Measurements from ENCODE around the gene EFS. TPM values are rescaled to one million over a fixed set of nuclear protein-coding genes. Genes with fewer than 3 reads are reported as not detected.

The EFS gene
- total and polyA plus RNA-seq, 2 experiments from 2014 or later: 16.7 to 36.6 TPM

- Histone ChIP-seq H3K4me3 (peak overlapping the region; percentile 50), H3K36me3 (peaks cover 7% of the 10 kb centered on the region), H3K9me3 (ENCODE audit: low read depth) (no peaks in the 10 kb centered on the region), H3K4me1 (ENCODE audit: low read depth) (peaks cover 12% of the 10 kb centered on the region), H3K27ac (peak overlapping the region; percentile 88), H3K27me3 (no peaks in the 10 kb centered on the region)
- no peak for TF ChIP-seq CTCF (IDR thresholded peaks at IDR 0.05; ENCODE audit: low read depth, low read length)
- peak in 1 of 2 donors; percentile 21 for DNase-seq (ENCODE audit: low read depth in 1 of 2, low spot score in 1 of 2)
Observed at GRCh38 chr14:23307687-23308644, 57.0 kb downstream of the EFS start.

- no peak for TF ChIP-seq CTCF (IDR thresholded peaks at IDR 0.05; ENCODE audit: low read depth, low read length)
- DNase-seq (ENCODE audit: low read depth in 1 of 2, low spot score in 1 of 2): no peak
- peaks cover 7% of the 10 kb centered on the region for H3K36me3 ChIP-seq
- peak overlapping the region; percentile 88 for H3K27ac ChIP-seq
- peak overlapping the region; percentile 50 for H3K4me3 ChIP-seq
- peaks cover 12% of the 10 kb centered on the region for H3K4me1 ChIP-seq (ENCODE audit: low read depth)
- no peaks in the 10 kb centered on the region for H3K9me3 ChIP-seq (ENCODE audit: low read depth)
- no peaks in the 10 kb centered on the region for H3K27me3 ChIP-seq
Observed at GRCh38 chr14:23307146-23307530, 57.8 kb downstream of the EFS start.

GRCh38 chr14:23306412-23307145 lies 58.4 kb downstream of the EFS start, which contains the start of gene BCL2L2:
Gene BCL2L2, plus strand, starts transcription at chr14:23306833. Its CDS starts 935 bp downstream, at chr14:23307768.
- no peaks in the 10 kb centered on the region for H3K27me3 ChIP-seq
- peak within 1 kb of the TSS; percentile 88 for H3K27ac ChIP-seq

More at GRCh38 chr14:23306412-23307145, 58.4 kb downstream of the EFS start, which contains the start of gene BCL2L2:
- TF ChIP-seq CTCF (IDR thresholded peaks at IDR 0.05; ENCODE audit: low read depth, low read length): no peak
- Histone ChIP-seq H3K4me3 (peak within 1 kb of the TSS; percentile 50), H3K9me3 (ENCODE audit: low read depth) (no peaks in the 10 kb centered on the region), H3K4me1 (ENCODE audit: low read depth) (peaks cover 12% of the 10 kb centered on the region), H3K36me3 (peaks cover 5% of the 10 kb centered on the region)
- DNase-seq (ENCODE audit: low read depth in 1 of 2, low spot score in 1 of 2): peak; percentile 95 to 96

Other genes with a start within 250 kb of the EFS start
- not detected in 2 replicates for gene CEBPE, start 245.9 kb downstream of the EFS start, total RNA-seq
- gene CEBPE, start 245.9 kb downstream of the EFS start, polyA plus RNA-seq: not detected in 2 replicates
- gene SLC7A8, start 181.5 kb downstream of the EFS start, total RNA-seq: 9.2 and 14.1 TPM in 2 replicates
- 12.6 and 14.0 TPM in 2 replicates for gene SLC7A8, start 181.5 kb downstream of the EFS start, polyA plus RNA-seq
- gene RNF212B, start 127.2 kb downstream of the EFS start, total RNA-seq: not detected in 2 replicates
- 0.72 TPM in 1 of 2 replicates, not detected in the other for gene RNF212B, start 127.2 kb downstream of the EFS start, polyA plus RNA-seq
- 12.3 and 13.6 TPM in 2 replicates for gene HOMEZ, start 79.0 kb downstream of the EFS start, total RNA-seq
- gene HOMEZ, start 79.0 kb downstream of the EFS start, polyA plus RNA-seq: 20.8 and 26.5 TPM in 2 replicates
- gene PPP1R3E, start 62.3 kb downstream of the EFS start, total RNA-seq: 15.5 and 16.9 TPM in 2 replicates
- 14.2 and 17.9 TPM in 2 replicates for gene PPP1R3E, start 62.3 kb downstream of the EFS start, polyA plus RNA-seq
- gene BCL2L2, start 58.3 kb downstream of the EFS start, total RNA-seq: 28.6 and 40.7 TPM in 2 replicates
- 5.8 and 7.4 TPM in 2 replicates for gene BCL2L2, start 58.3 kb downstream of the EFS start, polyA plus RNA-seq
- gene PABPN1, start 43.7 kb downstream of the EFS start, total RNA-seq: 184 and 194 TPM in 2 replicates
- 502 and 534 TPM in 2 replicates for gene PABPN1, start 43.7 kb downstream of the EFS start, polyA plus RNA-seq
- gene SLC22A17, start 12.3 kb downstream of the EFS start, total RNA-seq: 66.6 and 74.0 TPM in 2 replicates
- 43.8 and 55.1 TPM in 2 replicates for gene SLC22A17, start 12.3 kb downstream of the EFS start, polyA plus RNA-seq
- not detected in 2 replicates for gene IL25, start 7.6 kb upstream of the EFS start, total RNA-seq
- 3.2 and 7.9 TPM in 2 replicates for gene IL25, start 7.6 kb upstream of the EFS start, polyA plus RNA-seq
- 0.21 and 0.49 TPM in 2 replicates for gene CMTM5, start 11.9 kb upstream of the EFS start, total RNA-seq
- 25.2 and 31.4 TPM in 2 replicates for gene CMTM5, start 11.9 kb upstream of the EFS start, polyA plus RNA-seq
- 4,520 and 8,484 TPM in 2 replicates for gene MYH6, start 43.1 kb upstream of the EFS start, total RNA-seq
- gene MYH6, start 43.1 kb upstream of the EFS start, polyA plus RNA-seq: 2,795 and 4,145 TPM in 2 replicates
- 82.8 and 134 TPM in 2 replicates for gene MYH7, start 70.5 kb upstream of the EFS start, total RNA-seq
- 66.2 and 117 TPM in 2 replicates for gene MYH7, start 70.5 kb upstream of the EFS start, polyA plus RNA-seq
- gene NGDN, start 104.5 kb upstream of the EFS start, total RNA-seq: 35.6 and 43.3 TPM in 2 replicates
- 66.9 and 80.3 TPM in 2 replicates for gene NGDN, start 104.5 kb upstream of the EFS start, polyA plus RNA-seq
- 3.9 and 4.2 TPM in 2 replicates for gene ZFHX2, start 186.6 kb upstream of the EFS start, total RNA-seq
- gene ZFHX2, start 186.6 kb upstream of the EFS start, polyA plus RNA-seq: 5.6 TPM in 2 replicates
- 47.6 and 58.6 TPM in 2 replicates for gene THTPA, start 191.1 kb upstream of the EFS start, total RNA-seq
- gene THTPA, start 191.1 kb upstream of the EFS start, polyA plus RNA-seq: 31.3 and 45.2 TPM in 2 replicates
- 61.2 and 123 TPM in 2 replicates for gene AP1G2, start 202.6 kb upstream of the EFS start, total RNA-seq
- 141 and 168 TPM in 2 replicates for gene AP1G2, start 202.6 kb upstream of the EFS start, polyA plus RNA-seq
- gene JPH4, start 213.6 kb upstream of the EFS start, total RNA-seq: 0.39 and 0.63 TPM in 2 replicates
- gene JPH4, start 213.6 kb upstream of the EFS start, polyA plus RNA-seq: 0.53 and 1.4 TPM in 2 replicates